SK-N-MC (cell line): ENCODE measurements around the gene KRTAP22-2.

Source experiments
- DNase-seq: peaks from one replicate; pipeline ENCODE4 v3.0.0-alpha.2; 2011; ENCODE audit warnings: low read depth, low spot score
- H3K27ac ChIP-seq: fragments of 200-600 bp; sonication (generic); 2 replicates; pipeline ENCODE4 v1.5.1; 2016; ENCODE audit warnings: mixed run types
- H3K36me3 ChIP-seq: fragments of 200-600 bp; sonication (generic); 2 replicates; pipeline ENCODE4 v1.6.1; 2017; ENCODE audit warnings: antibody characterized with exemption, low read length, mixed read lengths; ENCODE audit not compliant: insufficient read depth
- H3K4me3 ChIP-seq: fragments of 200-600 bp; sonication (generic); 2 replicates; pipeline ENCODE4 v1.5.1; 2016
- H3K9ac ChIP-seq: fragments of 200-600 bp; sonication (generic); 2 replicates; pipeline ENCODE4 v1.8.0; 2017; ENCODE audit warnings: mixed run types, mixed read lengths; ENCODE audit not compliant: insufficient read length
- H3K9me3 ChIP-seq: fragments of 200-600 bp; sonication (generic); 2 replicates; pipeline ENCODE4 v1.6.1; 2017; ENCODE audit warnings: low read depth, mild to moderate bottlenecking, antibody characterized with exemption, low read length, moderate library complexity, mixed read lengths
- EZH2 ChIP-seq: fragments of 200-600 bp; sonication (generic); IDR thresholded peaks from one replicate; pipeline ENCODE4 v1.6.1; 2017; ENCODE audit warnings: antibody characterized with exemption
- FOXP2 ChIP-seq: optimal IDR thresholded peaks from 2 replicates; pipeline ENCODE3; 2011; ENCODE audit warnings: mild to moderate bottlenecking, moderate library complexity; ENCODE audit not compliant: insufficient read depth; ENCODE audit errors: extremely low read length, control extremely low read depth
- POLR2AphosphoS5 ChIP-seq: IDR thresholded peaks from 2 replicates; pipeline ENCODE4 v1.6.1; 2012; ENCODE audit warnings: mild to moderate bottlenecking, low read depth, low read length, borderline replicate concordance

The KRTAP22-2 gene

GRCh38 chr21:30579346-30579745 lies 10.9 kb downstream of the KRTAP22-2 start:
- Histone ChIP-seq H3K27ac (no peak overlapping the region), H3K4me3 (no peak overlapping the region), H3K9ac (no peak overlapping the region), H3K36me3 (no peaks in the 10 kb centered on the region), H3K9me3 (no peaks in the 10 kb centered on the region)
- no peak for DNase-seq
- TF ChIP-seq POLR2AphosphoS5 = no peak

DNA sequence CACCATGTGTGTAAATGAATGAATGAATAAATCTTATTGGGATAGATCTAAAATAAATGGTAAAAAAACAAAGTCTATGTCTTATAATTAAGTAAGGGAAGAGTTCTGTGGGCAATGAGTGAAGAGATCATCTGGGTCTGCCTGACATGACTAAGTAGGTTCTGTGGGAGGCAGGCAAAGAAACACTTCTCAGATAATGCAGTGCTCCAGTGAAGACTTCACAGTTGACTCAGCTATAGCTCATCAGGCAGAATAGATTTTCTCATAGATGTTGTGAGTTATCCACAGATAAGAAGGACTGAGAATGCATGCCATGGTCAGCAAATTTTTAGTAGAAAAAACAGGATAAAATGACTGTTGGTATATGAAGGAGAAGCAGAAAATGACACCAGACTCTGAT lies 12.4 kb downstream of the KRTAP22-2 start:
- Histone ChIP-seq H3K9me3 (no peaks in the 10 kb centered on the region), H3K4me3 (no peak overlapping the region), H3K36me3 (no peaks in the 10 kb centered on the region), H3K27ac (no peak overlapping the region), H3K9ac (no peak overlapping the region)
- no peak for DNase-seq
- TF ChIP-seq EZH2 (no peak), FOXP2 (no peak), POLR2AphosphoS5 (no peak)

DNA sequence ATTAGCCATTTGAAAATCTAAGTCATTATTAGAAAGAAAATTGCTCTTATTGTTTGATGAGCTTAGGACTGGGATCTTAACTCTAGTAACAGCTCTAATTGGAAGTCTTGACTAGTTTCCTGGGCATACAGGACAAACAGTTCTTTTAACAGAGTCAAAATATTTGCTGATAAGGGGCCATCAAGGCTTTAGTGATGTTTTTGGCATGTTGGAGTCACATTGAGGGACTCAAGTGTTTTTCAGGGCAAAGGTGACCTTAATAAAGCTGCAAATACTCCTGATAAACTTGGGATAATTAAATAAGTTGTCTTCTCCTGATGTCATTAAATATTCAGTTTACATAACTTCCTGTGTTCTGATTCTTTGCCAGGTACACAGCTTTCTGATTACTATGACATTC lies 22.6 kb downstream of the KRTAP22-2 start:
- Histone ChIP-seq H3K27ac (no peak overlapping the region), H3K4me3 (no peak overlapping the region), H3K9ac (no peak overlapping the region), H3K9me3 (no peaks in the 10 kb centered on the region), H3K36me3 (no peaks in the 10 kb centered on the region)
- DNase-seq = no peak
- TF ChIP-seq FOXP2 (no peak), POLR2AphosphoS5 (no peak), EZH2 (no peak)

GRCh38 chr21:30563630-30564029 lies 26.6 kb downstream of the KRTAP22-2 start:
- no peak overlapping the region for H3K9ac ChIP-seq
- no peaks in the 10 kb centered on the region for H3K36me3 ChIP-seq
- H3K9me3 ChIP-seq = no peaks in the 10 kb centered on the region
- no peak for DNase-seq
- TF ChIP-seq POLR2AphosphoS5 (no peak), EZH2 (no peak), FOXP2 (no peak)
- no peak overlapping the region for H3K27ac ChIP-seq
- no peak overlapping the region for H3K4me3 ChIP-seq

- Histone ChIP-seq H3K9ac (no peak overlapping the region), H3K9me3 (no peaks in the 10 kb centered on the region), H3K36me3 (no peaks in the 10 kb centered on the region), H3K27ac (no peak overlapping the region), H3K4me3 (no peak overlapping the region)
- no peak for DNase-seq
- TF ChIP-seq FOXP2 (no peak), POLR2AphosphoS5 (no peak), EZH2 (no peak)
Measured at GRCh38 chr21:30563072-30563471, 27.1 kb downstream of the KRTAP22-2 start.

DNA sequence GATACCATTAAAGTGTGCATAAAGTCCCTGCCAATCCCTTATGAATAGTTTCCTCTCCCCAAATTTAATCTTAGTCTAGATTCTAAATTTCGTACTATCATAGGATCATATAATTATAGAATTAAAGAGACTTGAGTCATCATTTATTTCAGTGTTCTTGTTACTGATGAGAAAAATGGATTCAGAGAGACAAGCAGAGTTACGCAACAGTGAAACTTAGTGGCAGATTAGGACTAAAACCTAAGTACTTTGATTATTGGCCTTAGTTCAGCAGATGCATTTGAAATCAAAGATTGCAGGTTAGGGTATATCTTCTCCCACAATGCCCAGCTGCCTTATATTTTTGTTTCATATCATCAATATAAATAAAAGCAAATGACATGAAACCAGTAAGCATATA lies 28.2 kb downstream of the KRTAP22-2 start:
- no peak for TF ChIP-seq FOXP2
- no peak for TF ChIP-seq POLR2AphosphoS5
- TF ChIP-seq EZH2 = no peak

GRCh38 chr21:30561264-30561895 lies 28.8 kb downstream of the KRTAP22-2 start, which contains the start of gene KRTAP19-7:
Gene KRTAP19-7 (minus strand): TSS chr21:30561314. CDS start chr21:30561289, 25 bp downstream.
- Histone ChIP-seq H3K27ac (no peak within 1 kb of the TSS), H3K9ac (no peak within 1 kb of the TSS), H3K9me3 (no peaks in the 10 kb centered on the region), H3K36me3 (no peaks in the 10 kb centered on the region), H3K4me3 (no peak within 1 kb of the TSS)
- no peak for DNase-seq
- TF ChIP-seq FOXP2 = no peak
- no peak for TF ChIP-seq POLR2AphosphoS5
- TF ChIP-seq EZH2 = no peak

More for the DNA sequence above, 28.2 kb downstream of the KRTAP22-2 start:
- DNase-seq = no peak
- no peak overlapping the region for H3K9ac ChIP-seq
- H3K4me3 ChIP-seq = no peak overlapping the region
- no peak overlapping the region for H3K27ac ChIP-seq
- no peaks in the 10 kb centered on the region for H3K9me3 ChIP-seq
- H3K36me3 ChIP-seq = no peaks in the 10 kb centered on the region

DNA sequence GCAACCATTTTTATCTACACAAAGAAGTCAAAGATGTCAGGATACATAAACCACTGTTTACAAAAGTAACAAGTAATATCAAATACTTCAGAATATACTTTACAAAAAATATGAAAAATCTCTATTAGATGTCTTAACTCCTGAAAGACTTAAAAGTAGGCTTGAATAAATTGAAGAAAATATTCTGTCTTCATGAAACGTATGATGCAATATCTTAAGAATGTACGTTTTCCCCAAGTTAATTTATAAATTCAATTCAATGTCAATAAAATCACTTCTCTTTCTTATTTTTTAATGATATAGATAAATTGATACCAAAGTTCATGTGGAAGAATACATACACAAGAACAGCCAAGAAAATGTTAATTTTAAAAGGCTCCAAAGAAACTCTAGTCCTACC lies 35.1 kb downstream of the KRTAP22-2 start:
- no peak overlapping the region for H3K4me3 ChIP-seq
- DNase-seq = no peak
- no peak overlapping the region for H3K9ac ChIP-seq

GRCh38 chr21:30552782-30553181 lies 37.4 kb downstream of the KRTAP22-2 start:
- DNase-seq = no peak
- TF ChIP-seq FOXP2 (no peak), POLR2AphosphoS5 (no peak), EZH2 (no peak)
- Histone ChIP-seq H3K4me3 (no peak overlapping the region), H3K36me3 (no peaks in the 10 kb centered on the region), H3K9ac (no peak overlapping the region), H3K9me3 (no peaks in the 10 kb centered on the region), H3K27ac (no peak overlapping the region)

More for the DNA sequence above, 35.1 kb downstream of the KRTAP22-2 start:
- Histone ChIP-seq H3K36me3 (no peaks in the 10 kb centered on the region), H3K27ac (no peak overlapping the region), H3K9me3 (no peaks in the 10 kb centered on the region)
- TF ChIP-seq FOXP2 = no peak
- TF ChIP-seq POLR2AphosphoS5 = no peak
- TF ChIP-seq EZH2 = no peak
